ENCODE data around the gene ANO6. TPM values are rescaled to one million over a fixed set of nuclear protein-coding genes. Genes with fewer than 3 reads are reported as not detected.
A peak's percentile ranks its signal among the peaks of the same experiment; 100 is the strongest.

Gene ANO6
- total RNA-seq, 3 donors from 2014 or later = 71.8 to 141 (median 76.5) TPM

- TF ChIP-seq CTCF (IDR thresholded peaks at IDR 0.05) (no peak), POLR2A (IDR thresholded peaks at IDR 0.05) (no peak), POLR2AphosphoS5 (IDR thresholded peaks at IDR 0.05) (no peak)
- Histone ChIP-seq H3K27me3 (no peaks in the 10 kb centered on the region), H3K27ac (peak overlapping the region in 1 of 2 donors; percentile 68), H3K9me3 (no peaks in the 10 kb centered on the region), H3K36me3 (no peaks in the 10 kb centered on the region), H3K4me1 (no peaks in the 10 kb centered on the region), H3K4me3 (no peak overlapping the region)
- DNase-seq (ENCODE audit: low spot score in 2 of 2) = no peak
- intact Hi-C loops (cut with DNase I; ENCODE audit: low total_unique reads) = no loop called here
Observed at GRCh38 chr12:45291518-45291917, 75.6 kb downstream of the ANO6 start.

GRCh38 chr12:45292486-45293195, 76.7 kb downstream of the ANO6 start:
- Histone ChIP-seq H3K27ac (peak overlapping the region; percentile 68 to 73), H3K4me3 (no peak overlapping the region), H3K9me3 (no peaks in the 10 kb centered on the region), H3K27me3 (no peaks in the 10 kb centered on the region), H3K4me1 (no peaks in the 10 kb centered on the region), H3K36me3 (no peaks in the 10 kb centered on the region)
- DNase-seq (ENCODE audit: low spot score in 2 of 2) = peak; percentile 58 to 77
- TF ChIP-seq CTCF (IDR thresholded peaks at IDR 0.05) = no peak
- no peak for TF ChIP-seq POLR2A (IDR thresholded peaks at IDR 0.05)
- no peak for TF ChIP-seq POLR2AphosphoS5 (IDR thresholded peaks at IDR 0.05)
- intact Hi-C loops (cut with DNase I; ENCODE audit: low total_unique reads) = no loop called here

- H3K27ac ChIP-seq = no peak overlapping the region
- TF ChIP-seq POLR2AphosphoS5 (IDR thresholded peaks at IDR 0.05) (no peak), CTCF (IDR thresholded peaks at IDR 0.05) (no peak), POLR2A (IDR thresholded peaks at IDR 0.05) (no peak)
- no peak for DNase-seq (ENCODE audit: low spot score in 2 of 2)
- no peaks in the 10 kb centered on the region for H3K36me3 ChIP-seq
- no peaks in the 10 kb centered on the region for H3K9me3 ChIP-seq
- H3K4me3 ChIP-seq = no peak overlapping the region
- H3K4me1 ChIP-seq = peaks cover 7 to 8% of the 10 kb centered on the region in 2 donors
- intact Hi-C loops (cut with DNase I; ENCODE audit: low total_unique reads) = no loop called here
- H3K27me3 ChIP-seq = no peaks in the 10 kb centered on the region
Observed at GRCh38 chr12:45294906-45295305, 79.0 kb downstream of the ANO6 start.

- H3K27ac ChIP-seq = no peak overlapping the region
- no peaks in the 10 kb centered on the region for H3K9me3 ChIP-seq
- no peaks in the 10 kb centered on the region for H3K36me3 ChIP-seq
- no peak for DNase-seq (ENCODE audit: low spot score in 2 of 2)
- intact Hi-C loops (cut with DNase I; ENCODE audit: low total_unique reads) = no loop called here
- no peaks in the 10 kb centered on the region for H3K27me3 ChIP-seq
- peaks cover 7 to 8% of the 10 kb centered on the region in 2 donors for H3K4me1 ChIP-seq
- TF ChIP-seq POLR2A (IDR thresholded peaks at IDR 0.05) (no peak), POLR2AphosphoS5 (IDR thresholded peaks at IDR 0.05) (no peak)
- no peak overlapping the region for H3K4me3 ChIP-seq
Observed at GRCh38 chr12:45296046-45296586, 80.2 kb downstream of the ANO6 start.

GRCh38 chr12:45298047-45298446, 82.2 kb downstream of the ANO6 start:
- H3K36me3 ChIP-seq = no peaks in the 10 kb centered on the region
- H3K27ac ChIP-seq = peak overlapping the region in 1 of 2 donors; percentile 84
- H3K4me1 ChIP-seq = peaks cover 7 to 8% of the 10 kb centered on the region in 2 donors
- H3K4me3 ChIP-seq = no peak overlapping the region
- intact Hi-C loops (cut with DNase I; ENCODE audit: low total_unique reads) = no loop called here
- no peaks in the 10 kb centered on the region for H3K27me3 ChIP-seq
- no peak for DNase-seq (ENCODE audit: low spot score in 2 of 2)
- H3K9me3 ChIP-seq = no peaks in the 10 kb centered on the region
- TF ChIP-seq POLR2AphosphoS5 (IDR thresholded peaks at IDR 0.05) = no peak

All from breast epithelium (tissue), 4 donors.